ENCODE data around the gene MAP7.

DNA sequence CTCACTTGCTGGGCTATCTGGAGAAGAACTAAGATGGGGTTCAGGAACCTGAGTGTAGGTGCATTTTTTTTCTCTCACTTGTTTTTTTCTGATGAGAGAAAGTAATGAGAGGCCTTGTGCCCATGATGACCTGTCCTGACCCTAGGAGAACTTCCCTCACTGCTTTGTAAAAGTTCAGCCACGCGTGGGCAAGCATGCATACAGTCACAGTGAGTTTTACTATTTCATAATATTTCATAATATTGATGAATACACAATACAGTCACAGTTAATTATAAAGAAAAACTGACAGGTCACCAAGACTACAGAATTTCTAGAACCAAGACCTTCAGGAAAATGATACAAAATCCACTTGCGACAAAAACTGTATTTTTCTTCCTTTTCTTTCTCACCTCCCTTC is 111.8 kb downstream of the MAP7 start:
- TF ChIP-seq, protein P1, sequence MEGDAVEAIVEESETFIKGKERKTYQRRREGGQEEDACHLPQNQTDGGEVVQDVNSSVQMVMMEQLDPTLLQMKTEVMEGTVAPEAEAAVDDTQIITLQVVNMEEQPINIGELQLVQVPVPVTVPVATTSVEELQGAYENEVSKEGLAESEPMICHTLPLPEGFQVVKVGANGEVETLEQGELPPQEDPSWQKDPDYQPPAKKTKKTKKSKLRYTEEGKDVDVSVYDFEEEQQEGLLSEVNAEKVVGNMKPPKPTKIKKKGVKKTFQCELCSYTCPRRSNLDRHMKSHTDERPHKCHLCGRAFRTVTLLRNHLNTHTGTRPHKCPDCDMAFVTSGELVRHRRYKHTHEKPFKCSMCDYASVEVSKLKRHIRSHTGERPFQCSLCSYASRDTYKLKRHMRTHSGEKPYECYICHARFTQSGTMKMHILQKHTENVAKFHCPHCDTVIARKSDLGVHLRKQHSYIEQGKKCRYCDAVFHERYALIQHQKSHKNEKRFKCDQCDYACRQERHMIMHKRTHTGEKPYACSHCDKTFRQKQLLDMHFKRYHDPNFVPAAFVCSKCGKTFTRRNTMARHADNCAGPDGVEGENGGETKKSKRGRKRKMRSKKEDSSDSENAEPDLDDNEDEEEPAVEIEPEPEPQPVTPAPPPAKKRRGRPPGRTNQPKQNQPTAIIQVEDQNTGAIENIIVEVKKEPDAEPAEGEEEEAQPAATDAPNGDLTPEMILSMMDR (IDR thresholded peaks at IDR 0.05; ENCODE audit: low read depth, low read length) = no peak
- TF ChIP-seq EZH2phosphoT487 (IDR thresholded peaks at IDR 0.05; ENCODE audit: low read depth) = no peak

All from OCI-LY3 (cell line).